WTC11 (cell line): ENCODE measurements around the gene P2RX3. TPM values are rescaled to one million over a fixed set of nuclear protein-coding genes. Genes with fewer than 3 reads are reported as not detected.

ENCODE experiments used
- ATAC-seq: fragments of 200-7000 bp; cut with Tn5 transposase; 2 replicates; pipeline ENCODE4 v1.10.0; 2021; ENCODE audit warnings: mild to moderate bottlenecking, moderate library complexity
- CTCF ChIA-PET: fragments of 300-600 bp; sonication (Branson Sonifier 250); formaldehyde crosslinking; loops from one replicate; lab custom pipeline; 2021; ENCODE audit warnings: antibody characterized with exemption; lab: Charles Lee
- POLR2A ChIA-PET: fragments of 350-600 bp; sonication (Branson Sonifier 250); formaldehyde crosslinking; loops from one replicate; lab custom pipeline; 2021; ENCODE audit warnings: antibody characterized with exemption; lab: Charles Lee
- DNase-seq: peaks from one replicate; pipeline ENCODE4 v3.0.0; 2021; ENCODE audit warnings: low spot score
- H3K27ac Mint-ChIP-seq: 2 replicates; pipeline ENCODE4 v1.8.0; 2021; ENCODE audit warnings: mixed read lengths
- H3K27me3 Mint-ChIP-seq: 2 replicates; pipeline ENCODE4 v1.8.0; 2021; ENCODE audit warnings: low read depth, mild to moderate bottlenecking, moderate library complexity, mixed read lengths
- H3K36me3 Mint-ChIP-seq: 2 replicates; pipeline ENCODE4 v1.8.0; 2021; ENCODE audit warnings: mixed read lengths
- H3K4me1 Mint-ChIP-seq: 2 replicates; pipeline ENCODE4 v1.8.0; 2022; ENCODE audit warnings: mixed read lengths
- H3K4me3 Mint-ChIP-seq: 2 replicates; pipeline ENCODE4 v1.8.0; 2021; ENCODE audit warnings: mild to moderate bottlenecking, moderate library complexity, mixed read lengths
- H3K9me3 Mint-ChIP-seq: 2 replicates; pipeline ENCODE4 v1.8.0; 2021; ENCODE audit warnings: mixed read lengths
- ELF4 ChIP-seq: sonication (generic); formaldehyde crosslinking; IDR thresholded peaks from 2 replicates; pipeline ENCODE4 v1.8.1; 2022; ENCODE audit warnings: low read depth, mild to moderate bottlenecking, moderate library complexity, missing genetic modification reagents
- ETV6 ChIP-seq: sonication (generic); formaldehyde crosslinking; IDR thresholded peaks from 2 replicates; pipeline ENCODE4 v1.8.1; 2022; ENCODE audit warnings: mild to moderate bottlenecking, missing genetic modification reagents
- IRF2 ChIP-seq: sonication (generic); formaldehyde crosslinking; IDR thresholded peaks from 2 replicates; pipeline ENCODE4 v1.8.0; 2022; ENCODE audit warnings: low read depth, missing genetic modification reagents, borderline replicate concordance
- NR3C1 ChIP-seq: sonication (generic); formaldehyde crosslinking; conservative IDR thresholded peaks from 2 replicates; pipeline ENCODE4 v1.8.1; 2023; ENCODE audit warnings: low read depth, mild to moderate bottlenecking, missing genetic modification reagents
- PRRX2 ChIP-seq: fragments of 250-450 bp; sonication (Bioruptor Pico); IDR thresholded peaks from 2 replicates; pipeline ENCODE4 v1.8.0; 2021; ENCODE audit warnings: mild to moderate bottlenecking
- SMAD4 ChIP-seq: sonication (generic); formaldehyde crosslinking; IDR thresholded peaks from 2 replicates; pipeline ENCODE4 v1.8.0; 2022; ENCODE audit warnings: mild to moderate bottlenecking, missing genetic modification reagents
- TCF7 ChIP-seq: sonication (generic); formaldehyde crosslinking; IDR thresholded peaks from 2 replicates; pipeline ENCODE4 v1.8.0; 2022; ENCODE audit warnings: mild to moderate bottlenecking, low read depth, missing genetic modification reagents, moderate library complexity
- TEAD4 ChIP-seq: sonication (generic); formaldehyde crosslinking; IDR thresholded peaks from 2 replicates; pipeline ENCODE4 v1.8.0; 2022; ENCODE audit warnings: mild to moderate bottlenecking, missing genetic modification reagents
- USF1 ChIP-seq: sonication (generic); formaldehyde crosslinking; IDR thresholded peaks from 2 replicates; pipeline ENCODE4 v1.8.0; 2022; ENCODE audit warnings: mild to moderate bottlenecking, missing genetic modification reagents
- ZNF423 ChIP-seq: fragments of 250-450 bp; sonication (Bioruptor Pico); IDR thresholded peaks from 2 replicates; pipeline ENCODE4 v2.1.2; 2022; ENCODE audit warnings: mild to moderate bottlenecking, moderate library complexity
- ZNF425 ChIP-seq: fragments of 250-450 bp; sonication (Bioruptor Pico); conservative IDR thresholded peaks from 2 replicates; pipeline ENCODE4 v1.9.0; 2021; ENCODE audit warnings: mild to moderate bottlenecking
- total RNA-seq: library from RNA; stranded (reverse); gene quantifications from 3 replicates; pipeline ENCODE4 v1.2.3, GENCODE V29; 2021
- TF ChIP-seq, protein P1 (sequence below): sonication (generic); formaldehyde crosslinking; IDR thresholded peaks from 2 replicates; pipeline ENCODE4 v1.8.0; 2023; ENCODE audit warnings: mild to moderate bottlenecking, missing genetic modification reagents
- TF ChIP-seq, protein P2 (sequence below): sonication (generic); formaldehyde crosslinking; IDR thresholded peaks from 2 replicates; pipeline ENCODE4 v1.8.0; 2022; ENCODE audit warnings: mild to moderate bottlenecking, missing genetic modification reagents
- TF ChIP-seq, protein P3 (sequence below): sonication (generic); formaldehyde crosslinking; IDR thresholded peaks from 2 replicates; pipeline ENCODE4 v1.8.1; 2023; ENCODE audit warnings: mild to moderate bottlenecking, missing genetic modification reagents
- TF ChIP-seq, protein P4 (sequence below): fragments of 200-600 bp; IDR thresholded peaks from 2 replicates; pipeline ENCODE4 v1.8.0; 2022; ENCODE audit warnings: antibody characterized with exemption

The P2RX3 gene
- total RNA-seq, 1 experiment from 2014 or later = 0.26 TPM

DNA sequence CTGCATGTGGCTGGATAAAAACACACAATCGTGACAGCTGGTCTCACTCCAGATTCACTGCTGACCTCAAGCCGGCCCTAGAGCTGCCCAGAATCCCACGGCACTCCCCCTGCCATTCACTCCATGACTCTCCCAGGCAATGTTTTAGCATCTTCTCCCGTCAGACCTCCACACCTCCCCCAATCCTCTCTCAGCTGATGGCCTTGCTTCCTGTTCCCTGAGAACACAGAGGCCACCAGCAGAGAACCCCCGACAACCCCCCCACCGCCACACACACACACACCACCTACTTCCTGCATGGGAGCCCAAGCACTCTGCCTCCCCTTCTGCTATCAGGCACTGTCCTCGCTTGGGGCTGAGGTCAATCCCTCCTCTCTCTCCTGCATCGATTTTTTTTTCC is 22.7 kb upstream of the P2RX3 start (continued):
- TF ChIP-seq, protein P1, sequence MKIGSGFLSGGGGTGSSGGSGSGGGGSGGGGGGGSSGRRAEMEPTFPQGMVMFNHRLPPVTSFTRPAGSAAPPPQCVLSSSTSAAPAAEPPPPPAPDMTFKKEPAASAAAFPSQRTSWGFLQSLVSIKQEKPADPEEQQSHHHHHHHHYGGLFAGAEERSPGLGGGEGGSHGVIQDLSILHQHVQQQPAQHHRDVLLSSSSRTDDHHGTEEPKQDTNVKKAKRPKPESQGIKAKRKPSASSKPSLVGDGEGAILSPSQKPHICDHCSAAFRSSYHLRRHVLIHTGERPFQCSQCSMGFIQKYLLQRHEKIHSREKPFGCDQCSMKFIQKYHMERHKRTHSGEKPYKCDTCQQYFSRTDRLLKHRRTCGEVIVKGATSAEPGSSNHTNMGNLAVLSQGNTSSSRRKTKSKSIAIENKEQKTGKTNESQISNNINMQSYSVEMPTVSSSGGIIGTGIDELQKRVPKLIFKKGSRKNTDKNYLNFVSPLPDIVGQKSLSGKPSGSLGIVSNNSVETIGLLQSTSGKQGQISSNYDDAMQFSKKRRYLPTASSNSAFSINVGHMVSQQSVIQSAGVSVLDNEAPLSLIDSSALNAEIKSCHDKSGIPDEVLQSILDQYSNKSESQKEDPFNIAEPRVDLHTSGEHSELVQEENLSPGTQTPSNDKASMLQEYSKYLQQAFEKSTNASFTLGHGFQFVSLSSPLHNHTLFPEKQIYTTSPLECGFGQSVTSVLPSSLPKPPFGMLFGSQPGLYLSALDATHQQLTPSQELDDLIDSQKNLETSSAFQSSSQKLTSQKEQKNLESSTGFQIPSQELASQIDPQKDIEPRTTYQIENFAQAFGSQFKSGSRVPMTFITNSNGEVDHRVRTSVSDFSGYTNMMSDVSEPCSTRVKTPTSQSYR (CRISPR knock-in tag) = 0 out of 2 replicates have a peak, but pooled peaks have one; percentile 52

- peaks cover 20% of the 10 kb centered on the region for H3K4me1 Mint-ChIP-seq
- TF ChIP-seq PRRX2 = no peak
- ChIA-PET CTCF (no interaction called here), POLR2A (interaction anchor here (1.6 kb wide), 1 partner anchor 9 kb away, joined by 11 read pairs; the partner anchor contains the start of gene TNKS1BP1)
- no peaks in the 10 kb centered on the region for H3K27me3 Mint-ChIP-seq
- H3K36me3 Mint-ChIP-seq = peaks cover 16% of the 10 kb centered on the region
- H3K27ac Mint-ChIP-seq = no peak overlapping the region
- no peak for ATAC-seq
- no peaks in the 10 kb centered on the region for H3K9me3 Mint-ChIP-seq
- no peak for DNase-seq
- H3K4me3 Mint-ChIP-seq = no peak overlapping the region
These were observed 22.1 kb upstream of the P2RX3 start for GRCh38 chr11:57316017-57316416.

GRCh38 chr11:57318178-57318577 is 20.0 kb upstream of the P2RX3 start:
- DNase-seq (no peak), ATAC-seq (no peak)
- H3K27me3 Mint-ChIP-seq = no peaks in the 10 kb centered on the region
- H3K27ac Mint-ChIP-seq = peak overlapping the region; percentile 67
- no peak overlapping the region for H3K4me3 Mint-ChIP-seq
- H3K9me3 Mint-ChIP-seq = no peaks in the 10 kb centered on the region
- ChIA-PET POLR2A (no interaction called here), CTCF (interaction anchor here (1.1 to 1.4 kb wide), 3 partner anchors 28 to 477 kb away, joined by 3 to 5 read pairs (median 3); partner anchors contain the start of gene RTN4RL2)
- peaks cover 32% of the 10 kb centered on the region for H3K4me1 Mint-ChIP-seq
- H3K36me3 Mint-ChIP-seq = peaks cover 20% of the 10 kb centered on the region
- no peak for TF ChIP-seq TCF7

GRCh38 chr11:57320067-57320718 is 18.0 kb upstream of the P2RX3 start:
- Mint-ChIP-seq H3K27ac (no peak overlapping the region), H3K4me3 (no peak overlapping the region)
- no peak for DNase-seq
- TF ChIP-seq ZNF425 (CRISPR knock-in tag) = no peak
- no peak for TF ChIP-seq SMAD4
- no peak for TF ChIP-seq ZNF423 (CRISPR knock-in tag)
- TF ChIP-seq, protein P2, sequence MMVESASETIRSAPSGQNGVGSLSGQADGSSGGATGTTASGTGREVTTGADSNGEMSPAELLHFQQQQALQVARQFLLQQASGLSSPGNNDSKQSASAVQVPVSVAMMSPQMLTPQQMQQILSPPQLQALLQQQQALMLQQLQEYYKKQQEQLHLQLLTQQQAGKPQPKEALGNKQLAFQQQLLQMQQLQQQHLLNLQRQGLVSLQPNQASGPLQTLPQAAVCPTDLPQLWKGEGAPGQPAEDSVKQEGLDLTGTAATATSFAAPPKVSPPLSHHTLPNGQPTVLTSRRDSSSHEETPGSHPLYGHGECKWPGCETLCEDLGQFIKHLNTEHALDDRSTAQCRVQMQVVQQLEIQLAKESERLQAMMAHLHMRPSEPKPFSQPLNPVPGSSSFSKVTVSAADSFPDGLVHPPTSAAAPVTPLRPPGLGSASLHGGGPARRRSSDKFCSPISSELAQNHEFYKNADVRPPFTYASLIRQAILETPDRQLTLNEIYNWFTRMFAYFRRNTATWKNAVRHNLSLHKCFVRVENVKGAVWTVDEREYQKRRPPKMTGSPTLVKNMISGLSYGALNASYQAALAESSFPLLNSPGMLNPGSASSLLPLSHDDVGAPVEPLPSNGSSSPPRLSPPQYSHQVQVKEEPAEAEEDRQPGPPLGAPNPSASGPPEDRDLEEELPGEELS (CRISPR knock-in tag) = no peak
- TF ChIP-seq, protein P3, sequence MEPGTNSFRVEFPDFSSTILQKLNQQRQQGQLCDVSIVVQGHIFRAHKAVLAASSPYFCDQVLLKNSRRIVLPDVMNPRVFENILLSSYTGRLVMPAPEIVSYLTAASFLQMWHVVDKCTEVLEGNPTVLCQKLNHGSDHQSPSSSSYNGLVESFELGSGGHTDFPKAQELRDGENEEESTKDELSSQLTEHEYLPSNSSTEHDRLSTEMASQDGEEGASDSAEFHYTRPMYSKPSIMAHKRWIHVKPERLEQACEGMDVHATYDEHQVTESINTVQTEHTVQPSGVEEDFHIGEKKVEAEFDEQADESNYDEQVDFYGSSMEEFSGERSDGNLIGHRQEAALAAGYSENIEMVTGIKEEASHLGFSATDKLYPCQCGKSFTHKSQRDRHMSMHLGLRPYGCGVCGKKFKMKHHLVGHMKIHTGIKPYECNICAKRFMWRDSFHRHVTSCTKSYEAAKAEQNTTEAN (CRISPR knock-in tag) = no peak
- TF ChIP-seq ETV6 = no peak
- no peak for TF ChIP-seq IRF2 (CRISPR knock-in tag)
- no peak for TF ChIP-seq ELF4 (CRISPR knock-in tag)
- no peak for TF ChIP-seq TEAD4
- TF ChIP-seq, protein P4, sequence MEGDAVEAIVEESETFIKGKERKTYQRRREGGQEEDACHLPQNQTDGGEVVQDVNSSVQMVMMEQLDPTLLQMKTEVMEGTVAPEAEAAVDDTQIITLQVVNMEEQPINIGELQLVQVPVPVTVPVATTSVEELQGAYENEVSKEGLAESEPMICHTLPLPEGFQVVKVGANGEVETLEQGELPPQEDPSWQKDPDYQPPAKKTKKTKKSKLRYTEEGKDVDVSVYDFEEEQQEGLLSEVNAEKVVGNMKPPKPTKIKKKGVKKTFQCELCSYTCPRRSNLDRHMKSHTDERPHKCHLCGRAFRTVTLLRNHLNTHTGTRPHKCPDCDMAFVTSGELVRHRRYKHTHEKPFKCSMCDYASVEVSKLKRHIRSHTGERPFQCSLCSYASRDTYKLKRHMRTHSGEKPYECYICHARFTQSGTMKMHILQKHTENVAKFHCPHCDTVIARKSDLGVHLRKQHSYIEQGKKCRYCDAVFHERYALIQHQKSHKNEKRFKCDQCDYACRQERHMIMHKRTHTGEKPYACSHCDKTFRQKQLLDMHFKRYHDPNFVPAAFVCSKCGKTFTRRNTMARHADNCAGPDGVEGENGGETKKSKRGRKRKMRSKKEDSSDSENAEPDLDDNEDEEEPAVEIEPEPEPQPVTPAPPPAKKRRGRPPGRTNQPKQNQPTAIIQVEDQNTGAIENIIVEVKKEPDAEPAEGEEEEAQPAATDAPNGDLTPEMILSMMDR = no peak
- no peak for TF ChIP-seq NR3C1 (CRISPR knock-in tag)
- no peak for TF ChIP-seq USF1 (CRISPR knock-in tag)
- TF ChIP-seq, all 79 proteins: peak for 0
- ChIA-PET POLR2A (no interaction called here), CTCF (no interaction called here)
- ATAC-seq = no peak
- H3K9me3 Mint-ChIP-seq = no peaks in the 10 kb centered on the region
- peaks cover 15% of the 10 kb centered on the region for H3K36me3 Mint-ChIP-seq
- peaks cover 37% of the 10 kb centered on the region for H3K4me1 Mint-ChIP-seq
- H3K27me3 Mint-ChIP-seq = no peaks in the 10 kb centered on the region
